Pancreas (tissue), 10 donors: Measurements from ENCODE around the gene NUDT14. TPM values are rescaled to one million over a fixed set of nuclear protein-coding genes. Genes with fewer than 3 reads are reported as not detected.

ENCODE experiments used
- ATAC-seq, 4 donors: fragments of 200-7000 bp; cut with Tn5 transposase; one replicate each; pipeline versions ENCODE4 v1.8.0 to v1.9.1; 2020; ENCODE audit warnings: mild to moderate bottlenecking in 4 of 4, moderate library complexity in 4 of 4
- DNase-seq, 6 donors: peaks; one replicate each; pipeline ENCODE4 v3.0.0-alpha.2; 2020
- FAIRE-seq: peaks from 2 replicates; lab custom pipeline; 2012; peaks lifted over from hg19 to GRCh38; lab: Jason Lieb, UNC
- H3K27ac ChIP-seq, 4 donors: fragments of 200-600 bp; sonication (generic); 1 replicate in 3 of 4; 2 replicates in 1 of 4; pipeline versions ENCODE4 v1.5.0 to v1.8.0; 2020
- H3K27me3 ChIP-seq, 4 donors: fragments of 200-600 bp; one replicate each; pipeline ENCODE4 v1.8.0; 2021
- H3K36me3 ChIP-seq, 3 donors: fragments of 200-600 bp; sonication (generic) in 1 of 3; one replicate each; pipeline versions ENCODE4 v1.5.0 to v1.8.0; 2020 to 2021
- H3K4me1 ChIP-seq, 3 donors: fragments of 200-600 bp; one replicate each; pipeline ENCODE4 v1.8.0; 2021
- H3K4me3 ChIP-seq, 4 donors: fragments of 200-600 bp; sonication (generic) in 2 of 4; one replicate each; pipeline versions ENCODE4 v1.5.0 to v1.8.0; 2020 to 2021
- H3K9me3 ChIP-seq, 4 donors: fragments of 200-600 bp; one replicate each; pipeline ENCODE4 v1.8.0; 2021
- CTCF ChIP-seq, 4 donors: fragments of 200-600 bp; sonication (generic) in 3 of 4; IDR thresholded peaks; one replicate each; pipeline versions ENCODE4 v1.5.0 to v1.8.0; 2021; ENCODE audit warnings: antibody characterized with exemption in 4 of 4
- WGBS, 2 donors: extraction: QIAGEN DNeasy Blood & Tissue Kit; methylation state at CpG; one replicate each; pipeline ENCODE4 v1.1.7; 2013; 5-methylcytosine and 5-hydroxymethylcytosine counted together
- intact Hi-C, 3 donors: fragments of 100-400 bp; cut with DNase I; formaldehyde crosslinking; loops; one replicate each; pipeline versions ENCODE4 v1.11.1 to v1.14.2; 2022
- polyA plus RNA-seq, 2 donors: library from polyadenylated mRNA; stranded (reverse); fragments of 200-250 nt; gene quantifications; one replicate each; pipeline ENCODE4 v1.2.3, GENCODE V29; 2013
- total RNA-seq, 6 donors: library from RNA; stranded (reverse); fragmentation: NEBNext Ultra II Directional in 4 of 6; extraction: Animal tissue kit (Norgen Biotek cat#: 25700) in 4 of 6; gene quantifications; one replicate each; pipeline versions ENCODE4 v1.2.1 to v1.2.4, GENCODE V29; 2021 to 2023
- donor health status: healthy with polysubstance abuse.
- donor health status: DM: no; HTN: no; CAD: no; lungs with moderate emphysema.
- donor health status: DM: no; HTN: no; CAD: no.
- donor health status: control.
- donor health status: control.
- donor health status: Bipolar disorder and iron deficiency.
- donor health status: DM: yes; HTN: yes; CAD: no.
- donor health status: DM: no; HTN: no; CAD: no.
- donor health status: DM: no; HTN: no; CAD: no.
- donor health status: DM: yes; HTN: yes; CAD: no.

NUDT14 gene
- total and polyA plus RNA-seq, 8 donors = 24.7 to 64.9 (median 32.6) TPM

- Histone ChIP-seq H3K4me1 (no peaks in the 10 kb centered on the region), H3K27ac (no peak overlapping the region), H3K9me3 (no peaks in the 10 kb centered on the region), H3K4me3 (no peak overlapping the region), H3K36me3 (no peaks in the 10 kb centered on the region), H3K27me3 (no peaks in the 10 kb centered on the region)
- FAIRE-seq (no peak), DNase-seq (peak in 2 of 6 donors; percentile 44 to 69), ATAC-seq (no peak)
- TF ChIP-seq CTCF (IDR thresholded peaks at IDR 0.05) = no peak
- intact Hi-C loops = no loop called here
- WGBS, 2 donors = 87 to 93% methylated on average over 18 of the region's 18 CpGs
These were observed 31.8 kb downstream of the NUDT14 start for GRCh38 chr14:105149146-105149781.

DNA sequence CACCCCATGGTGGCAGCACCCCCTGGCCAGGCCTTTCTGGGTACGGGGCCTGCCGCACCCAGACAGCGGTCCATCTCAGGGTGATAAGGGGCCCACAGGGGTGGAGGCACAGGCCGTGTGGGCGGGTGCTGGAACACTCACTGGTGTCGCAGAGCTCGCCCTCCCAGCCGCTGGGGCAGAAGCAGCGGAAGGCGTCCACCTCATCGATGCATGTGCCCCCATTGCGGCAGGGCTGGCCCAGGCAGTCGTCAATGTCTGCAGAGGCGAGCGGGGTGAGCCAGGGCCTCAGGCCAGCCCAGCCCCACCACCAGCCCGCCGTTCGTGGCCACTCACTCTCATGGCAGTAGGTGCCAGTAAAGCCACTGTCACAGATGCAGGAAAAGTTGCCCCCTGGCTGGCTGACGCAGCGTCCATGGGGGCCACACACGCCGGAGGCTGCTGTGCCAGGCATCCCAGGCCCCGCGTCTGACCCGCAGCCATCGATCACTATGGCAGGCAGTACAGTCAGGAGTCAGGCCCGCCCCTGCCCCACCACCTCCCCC lies 32.4 kb downstream of the NUDT14 start:
- no peak overlapping the region for H3K4me3 ChIP-seq
- no peak overlapping the region for H3K27ac ChIP-seq
- intact Hi-C loops = no loop called here
- DNase-seq (peak in 2 of 6 donors; percentile 55 to 78), FAIRE-seq (no peak), ATAC-seq (no peak)
- no peaks in the 10 kb centered on the region for H3K36me3 ChIP-seq
- WGBS, 2 donors = 95 to 98% methylated on average over 24 to 27 of the region's 27 CpGs
- H3K27me3 ChIP-seq = no peaks in the 10 kb centered on the region
- TF ChIP-seq CTCF (IDR thresholded peaks at IDR 0.05) = no peak
- no peaks in the 10 kb centered on the region for H3K9me3 ChIP-seq
- H3K4me1 ChIP-seq = no peaks in the 10 kb centered on the region

DNA sequence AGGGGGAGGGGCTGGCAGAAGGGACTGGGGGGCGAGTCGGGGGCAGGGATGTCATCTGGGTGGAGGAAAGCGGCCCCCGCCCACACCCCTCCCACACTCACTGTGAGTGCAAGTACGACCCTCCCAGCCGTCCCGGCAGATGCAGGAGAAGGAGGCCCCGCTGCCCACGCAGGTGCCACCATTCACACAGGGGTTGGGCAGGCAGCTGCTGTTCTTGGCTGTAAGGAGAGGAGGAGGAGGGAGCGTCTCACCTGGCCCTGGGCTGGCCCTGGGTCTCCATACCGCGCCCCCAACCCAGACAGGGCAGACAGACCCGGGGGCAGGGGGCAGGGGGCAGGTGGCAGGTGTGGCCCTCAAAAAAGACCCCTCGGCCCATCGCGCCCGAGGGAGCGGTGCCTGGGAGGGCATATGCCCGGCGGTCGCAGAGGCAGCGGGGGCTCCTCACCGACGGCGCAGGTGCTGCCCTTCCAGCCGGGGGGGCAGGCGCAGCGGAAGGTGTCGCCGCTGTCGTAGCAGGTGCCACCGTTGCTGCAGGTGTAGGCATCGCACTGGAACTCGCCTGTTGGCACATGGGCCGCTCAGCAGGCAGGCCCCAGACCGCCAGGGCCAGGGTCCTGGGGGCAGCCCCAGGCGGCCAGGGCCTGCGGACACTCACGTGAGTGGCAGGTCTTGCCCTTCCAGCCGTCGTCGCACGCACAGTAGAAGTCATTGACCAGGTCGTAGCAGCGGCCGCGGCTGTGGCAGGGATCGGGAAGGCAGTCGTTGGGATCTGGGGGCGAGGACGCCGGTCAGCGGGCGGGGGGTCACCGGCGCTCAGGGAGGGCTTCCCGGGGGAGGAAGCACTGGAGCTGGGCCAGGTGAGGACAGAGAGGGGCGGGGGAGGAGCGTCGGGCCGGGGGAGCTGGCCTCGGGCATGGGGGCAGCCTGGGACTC lies 33.2 kb downstream of the NUDT14 start:
- H3K9me3 ChIP-seq = no peaks in the 10 kb centered on the region
- DNase-seq = peak in 4 of 6 donors; percentile 4 to 74 (median 44)
- no peak for ATAC-seq
- TF ChIP-seq CTCF (IDR thresholded peaks at IDR 0.05) = no peak
- H3K4me3 ChIP-seq = no peak overlapping the region
- intact Hi-C loops = no loop called here
- H3K36me3 ChIP-seq = no peaks in the 10 kb centered on the region
- 91 to 97% methylated on average over 48 to 62 of the region's 62 CpGs for WGBS, 2 donors
- no peak for FAIRE-seq
- no peak overlapping the region for H3K27ac ChIP-seq
- no peaks in the 10 kb centered on the region for H3K27me3 ChIP-seq
- H3K4me1 ChIP-seq = no peaks in the 10 kb centered on the region

- WGBS, 2 donors = 94 to 97% methylated on average over 22 of the region's 22 CpGs
- Histone ChIP-seq H3K9me3 (no peaks in the 10 kb centered on the region), H3K36me3 (no peaks in the 10 kb centered on the region), H3K27ac (no peak overlapping the region), H3K4me3 (no peak overlapping the region), H3K4me1 (no peaks in the 10 kb centered on the region), H3K27me3 (no peaks in the 10 kb centered on the region)
- intact Hi-C loops = no loop called here
- no peak for ATAC-seq
- no peak for TF ChIP-seq CTCF (IDR thresholded peaks at IDR 0.05)
- FAIRE-seq = no peak
- peak in 1 of 6 donors; percentile 35 for DNase-seq
These were observed 34.0 kb downstream of the NUDT14 start for GRCh38 chr14:105146976-105147635.
